Glomerular visceral epithelial cell (primary cell): Measurements from ENCODE around the gene LEO1.
"Not testable (repeated sequence)": the region's sequence is repeated elsewhere in the genome, so short reads cannot be mapped to it uniquely, and the experiment has no call there.

ENCODE experiments used
- DNase-seq: peaks from one replicate; pipeline ENCODE4 v3.0.0-alpha.2; 2016; ENCODE audit errors: extremely low spot score

The LEO1 gene

GRCh38 chr15:52003710-52004109 lies 32.1 kb upstream of the LEO1 start:
- no peak for DNase-seq

- DNase-seq, result not testable (repeated sequence)
Measured at GRCh38 chr15:52003089-52003488, 31.5 kb upstream of the LEO1 start.

- no peak for DNase-seq
Measured at GRCh38 chr15:52002351-52002750, 30.8 kb upstream of the LEO1 start.

GRCh38 chr15:51992953-51993352 lies 21.4 kb upstream of the LEO1 start:
- DNase-seq, result no peak

GRCh38 chr15:51991141-51991540 lies 19.6 kb upstream of the LEO1 start:
- no peak for DNase-seq

- no peak for DNase-seq
Measured at GRCh38 chr15:51982770-51983103, 11.2 kb upstream of the LEO1 start.

GRCh38 chr15:51982013-51982769 lies 10.6 kb upstream of the LEO1 start:
- peak; percentile 70 for DNase-seq

GRCh38 chr15:51973775-51974174 lies 2.2 kb upstream of the LEO1 start:
- no peak for DNase-seq

- DNase-seq, result no peak
Measured at GRCh38 chr15:51973220-51973619, 1.6 kb upstream of the LEO1 start.

- DNase-seq, result no peak
Measured at GRCh38 chr15:51971032-51971374, 575 bp downstream of the LEO1 start.

- DNase-seq, result no peak
Measured at GRCh38 chr15:51970132-51970817, 1.3 kb downstream of the LEO1 start.

- DNase-seq, result no peak
Measured at GRCh38 chr15:51969728-51970127, 1.9 kb downstream of the LEO1 start.

- DNase-seq, result no peak
Measured at GRCh38 chr15:51967583-51967982, 4.0 kb downstream of the LEO1 start.

- no peak for DNase-seq
Measured at GRCh38 chr15:51966192-51966591, 5.4 kb downstream of the LEO1 start.

- no peak for DNase-seq
Measured at GRCh38 chr15:51965691-51966090, 5.9 kb downstream of the LEO1 start.

- DNase-seq, result no peak
Measured at GRCh38 chr15:51955504-51955903, 16.1 kb downstream of the LEO1 start.

GRCh38 chr15:51952805-51953204 lies 18.8 kb downstream of the LEO1 start:
- DNase-seq, result no peak

GRCh38 chr15:51947124-51947523 lies 24.5 kb downstream of the LEO1 start:
- DNase-seq, result no peak

GRCh38 chr15:51939216-51939615 lies 32.4 kb downstream of the LEO1 start:
- DNase-seq, result no peak

GRCh38 chr15:51938286-51938685 lies 33.3 kb downstream of the LEO1 start:
- no peak for DNase-seq

- no peak for DNase-seq
Measured at GRCh38 chr15:51936105-51936478, 35.5 kb downstream of the LEO1 start.

GRCh38 chr15:51935466-51936104 lies 36.0 kb downstream of the LEO1 start:
- no peak for DNase-seq

GRCh38 chr15:51932161-51932560 lies 39.4 kb downstream of the LEO1 start:
- DNase-seq, result no peak
